Thoracic aorta (tissue), 2 donors: ENCODE results near the gene PRND. TPM values are rescaled to one million over a fixed set of nuclear protein-coding genes. Genes with fewer than 3 reads are reported as not detected.

Experiments
- ATAC-seq: fragments of 150-250 bp; one replicate; pipeline ENCODE4 v1.8.0; 2017; ENCODE audit warnings: low read depth; ENCODE audit not compliant: insufficient number of reproducible peaks, low FRiP score
- DNase-seq: peaks from one replicate; pipeline ENCODE4 v3.0.0-alpha.2; 2020; ENCODE audit warnings: low spot score
- H3K27ac ChIP-seq, 2 donors: fragments of 200-600 bp; sonication (generic); 1 replicate in 1 of 2; 2 replicates in 1 of 2; pipeline ENCODE4 v1.5.1; 2016; ENCODE audit warnings: mild to moderate bottlenecking in 2 of 2, moderate library complexity in 2 of 2
- H3K27me3 ChIP-seq: fragments of 200-600 bp; sonication (generic); replicated peaks from 2 replicates; pipeline ENCODE4 v1.6.0; 2016; ENCODE audit warnings: mild to moderate bottlenecking; ENCODE audit not compliant: insufficient read depth
- H3K36me3 ChIP-seq: fragments of 200-600 bp; sonication (generic); one replicate; pipeline ENCODE4 v1.5.1; 2016
- H3K4me1 ChIP-seq, 2 donors: fragments of 200-600 bp; sonication (generic); 1 replicate in 1 of 2; 2 replicates in 1 of 2; pipeline versions ENCODE4 v1.5.1 to v1.6.0; 2016; ENCODE audit warnings: low read depth in 2 of 2, mild to moderate bottlenecking in 1 of 2; ENCODE audit not compliant: control insufficient read depth in 1 of 2
- H3K4me3 ChIP-seq: fragments of 200-600 bp; sonication (generic); 2 replicates; pipeline ENCODE4 v1.5.1; 2016; ENCODE audit warnings: mild to moderate bottlenecking
- H3K9me3 ChIP-seq: fragments of 200-600 bp; sonication (generic); 2 replicates; pipeline ENCODE4 v1.5.1; 2016
- CTCF ChIP-seq: fragments of 200-600 bp; sonication (generic); IDR thresholded peaks from one replicate; pipeline ENCODE4 v1.5.1; 2019; ENCODE audit warnings: antibody characterized with exemption
- total RNA-seq, 2 donors: library from RNA; depleted of rRNA; stranded (reverse); fragments of >200 nt; gene quantifications; one replicate each; pipeline versions ENCODE4 v1.1.0 to v1.2.3, GENCODE V29; 2016

The PRND gene
- total RNA-seq, 2 donors from 2014 or later, result not detected

DNA sequence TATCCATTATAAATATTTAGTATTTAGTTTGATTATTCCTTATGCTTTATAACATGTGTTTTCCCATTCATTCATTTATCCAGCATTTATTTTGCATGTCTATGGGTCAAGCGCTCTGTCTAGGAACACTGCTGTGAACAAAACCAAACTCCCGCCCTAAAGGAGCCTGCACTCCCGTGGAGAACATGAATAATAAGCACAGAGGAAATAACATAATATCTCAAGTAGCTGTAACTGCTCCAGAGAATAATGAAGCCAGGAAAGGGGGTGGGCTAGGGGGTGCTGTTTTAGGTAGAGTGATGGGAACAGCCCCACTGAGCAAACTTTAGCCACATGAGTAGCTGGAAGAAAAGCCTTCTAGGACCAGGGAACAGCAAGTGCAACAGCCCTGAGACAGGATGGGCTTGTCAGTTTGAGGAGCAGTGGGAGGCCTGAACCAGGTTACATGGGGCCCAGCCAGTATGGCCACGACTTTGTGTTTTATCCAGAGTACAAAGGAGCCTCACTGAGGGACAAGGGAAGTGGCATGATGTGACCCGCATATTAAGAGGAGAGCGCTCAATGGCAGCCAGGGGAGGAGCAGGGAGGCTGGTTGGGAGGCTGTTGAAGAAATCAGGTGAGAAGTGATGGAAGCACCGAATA lies 24.4 kb upstream of the PRND start:
- Histone ChIP-seq H3K4me3 (no peak overlapping the region), H3K9me3 (no peaks in the 10 kb centered on the region), H3K27me3 (no peaks in the 10 kb centered on the region), H3K36me3 (peaks cover 11% of the 10 kb centered on the region), H3K27ac (no peak overlapping the region), H3K4me1 (no peaks in the 10 kb centered on the region)
- ATAC-seq (no peak), DNase-seq (no peak)
- no peak for TF ChIP-seq CTCF

GRCh38 chr20:4697831-4698221 lies 23.9 kb upstream of the PRND start:
- Histone ChIP-seq H3K27me3 (no peaks in the 10 kb centered on the region), H3K4me3 (no peak overlapping the region), H3K4me1 (no peaks in the 10 kb centered on the region), H3K27ac (no peak overlapping the region), H3K9me3 (no peaks in the 10 kb centered on the region), H3K36me3 (peaks cover 11% of the 10 kb centered on the region)
- no peak for TF ChIP-seq CTCF
- DNase-seq (no peak), ATAC-seq (no peak)

DNA sequence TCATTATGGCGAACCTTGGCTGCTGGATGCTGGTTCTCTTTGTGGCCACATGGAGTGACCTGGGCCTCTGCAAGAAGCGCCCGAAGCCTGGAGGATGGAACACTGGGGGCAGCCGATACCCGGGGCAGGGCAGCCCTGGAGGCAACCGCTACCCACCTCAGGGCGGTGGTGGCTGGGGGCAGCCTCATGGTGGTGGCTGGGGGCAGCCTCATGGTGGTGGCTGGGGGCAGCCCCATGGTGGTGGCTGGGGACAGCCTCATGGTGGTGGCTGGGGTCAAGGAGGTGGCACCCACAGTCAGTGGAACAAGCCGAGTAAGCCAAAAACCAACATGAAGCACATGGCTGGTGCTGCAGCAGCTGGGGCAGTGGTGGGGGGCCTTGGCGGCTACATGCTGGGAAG lies 22.5 kb upstream of the PRND start:
- no peaks in the 10 kb centered on the region for H3K9me3 ChIP-seq
- ATAC-seq, result no peak
- H3K36me3 ChIP-seq, result peaks cover 11% of the 10 kb centered on the region
- TF ChIP-seq CTCF, result no peak
- H3K4me3 ChIP-seq, result no peak overlapping the region
- no peak for DNase-seq
- no peaks in the 10 kb centered on the region for H3K27me3 ChIP-seq
- peaks cover 0 to 6% of the 10 kb centered on the region in 2 donors for H3K4me1 ChIP-seq
- no peak overlapping the region for H3K27ac ChIP-seq

- peaks cover 11% of the 10 kb centered on the region for H3K36me3 ChIP-seq
- H3K4me3 ChIP-seq, result no peak overlapping the region
- no peaks in the 10 kb centered on the region for H3K27me3 ChIP-seq
- H3K9me3 ChIP-seq, result no peaks in the 10 kb centered on the region
- peaks cover 0 to 6% of the 10 kb centered on the region in 2 donors for H3K4me1 ChIP-seq
- H3K27ac ChIP-seq, result no peak overlapping the region
- ATAC-seq (no peak), DNase-seq (no peak)
- TF ChIP-seq CTCF, result no peak
Measured at GRCh38 chr20:4699957-4700356, 21.8 kb upstream of the PRND start.

DNA sequence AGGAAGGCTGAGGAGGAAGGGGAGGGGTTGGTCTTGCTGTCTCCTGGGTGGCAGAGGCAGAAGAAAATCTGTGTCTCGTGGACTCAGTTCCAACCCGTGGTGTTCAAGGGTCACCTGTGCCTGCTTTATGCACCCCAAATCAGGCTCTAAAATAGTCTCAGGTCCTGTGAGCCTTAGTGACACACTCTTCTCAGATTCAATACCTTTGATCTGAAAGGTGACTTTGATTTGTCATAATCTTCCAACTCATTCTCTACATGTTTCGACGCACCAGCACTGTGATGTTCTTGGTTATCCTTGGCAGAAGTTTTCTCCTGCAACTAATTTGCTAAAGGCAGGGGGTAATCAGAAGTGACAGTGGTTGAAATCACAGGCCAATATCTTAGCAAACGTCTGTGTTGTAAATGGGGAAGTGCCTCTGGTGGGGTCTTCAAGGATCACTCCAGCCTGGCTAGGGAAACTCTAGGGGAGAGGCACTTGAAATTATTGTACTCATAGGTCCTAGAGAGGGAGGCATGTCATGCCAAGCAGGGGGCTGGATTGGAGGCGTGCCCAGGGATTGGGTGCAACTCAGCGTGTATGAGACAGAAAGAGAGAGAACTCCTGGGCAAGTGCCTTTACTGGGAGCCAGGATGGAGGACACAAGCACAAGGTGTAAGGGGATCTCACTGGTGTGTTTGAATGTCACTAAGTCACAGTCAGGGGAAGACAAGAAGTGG lies 19.0 kb upstream of the PRND start:
- ATAC-seq, result no peak
- TF ChIP-seq CTCF, result no peak

More for the DNA sequence above, 19.0 kb upstream of the PRND start:
- H3K4me3 ChIP-seq, result no peak overlapping the region
- H3K27ac ChIP-seq, result no peak overlapping the region
- DNase-seq, result no peak
- H3K4me1 ChIP-seq, result peaks cover 0 to 6% of the 10 kb centered on the region in 2 donors
- peaks cover 11% of the 10 kb centered on the region for H3K36me3 ChIP-seq
- H3K9me3 ChIP-seq, result no peaks in the 10 kb centered on the region
- no peaks in the 10 kb centered on the region for H3K27me3 ChIP-seq
